Esophagus squamous epithelium (tissue), 5 donors: ENCODE results near the gene FAM227A. TPM values are rescaled to one million over a fixed set of nuclear protein-coding genes. Genes with fewer than 3 reads are reported as not detected.

Experiments
- DNase-seq: peaks from one replicate; lab custom pipeline; 2025; lab: John Stamatoyannopoulos, UW
- H3K27ac ChIP-seq, 4 donors: fragments of 200-600 bp; sonication (generic); one replicate each; pipeline ENCODE4 v1.5.1; 2016 to 2019; ENCODE audit warnings: mild to moderate bottlenecking in 1 of 4
- H3K27me3 ChIP-seq, 4 donors: fragments of 200-600 bp; sonication (generic); 1 replicate in 3 of 4; 2 replicates in 1 of 4; pipeline versions ENCODE4 v1.5.1 to v1.6.0; 2017 to 2021; ENCODE audit warnings: antibody characterized with exemption in 1 of 4
- H3K36me3 ChIP-seq, 3 donors: fragments of 200-600 bp; sonication (generic); one replicate each; pipeline ENCODE4 v1.5.1; 2016 to 2019
- H3K4me1 ChIP-seq, 3 donors: fragments of 200-600 bp; sonication (generic); one replicate each; pipeline ENCODE4 v1.5.1; 2017 to 2019
- H3K4me3 ChIP-seq, 4 donors: fragments of 200-600 bp; sonication (generic); 1 replicate in 3 of 4; 2 replicates in 1 of 4; pipeline ENCODE4 v1.5.1; 2016 to 2019; ENCODE audit warnings: mild to moderate bottlenecking in 2 of 4, moderate library complexity in 1 of 4
- H3K9me3 ChIP-seq, 3 donors: fragments of 200-600 bp; sonication (generic); one replicate each; pipeline ENCODE4 v1.5.1; 2016 to 2019
- CTCF ChIP-seq, 6 experiments: fragments of 450-650 bp in 4 of 6; fragments of 200-600 bp in 2 of 6; sonication (generic) in 2 of 6; IDR thresholded peaks; one replicate each; pipeline ENCODE4 v1.5.1; 2016 to 2019; ENCODE audit warnings: antibody characterized with exemption in 6 of 6, mild to moderate bottlenecking in 4 of 6, moderate library complexity in 4 of 6
- POLR2A ChIP-seq, 4 donors: fragments of 450-650 bp; IDR thresholded peaks; one replicate each; pipeline ENCODE4 v1.6.1; 2017; ENCODE audit warnings: antibody characterized with exemption in 4 of 4, mild to moderate bottlenecking in 4 of 4, moderate library complexity in 3 of 4
- WGBS, 2 donors: methylation state at CpG; one replicate each; pipeline ENCODE4 v1.1.5; 2018; 5-methylcytosine and 5-hydroxymethylcytosine counted together
- intact Hi-C: fragments of 100-400 bp; cut with DNase I; formaldehyde crosslinking; loops from one replicate; pipeline ENCODE4 v1.15.0; 2022
- total RNA-seq, 4 donors: library from RNA; depleted of rRNA; stranded (reverse); fragments of >200 nt; gene quantifications; one replicate each; pipeline ENCODE4 v1.1.0, GENCODE V29; 2016
- donor health status: DM: yes; HTN: yes; CAD: no.

Gene FAM227A
- total RNA-seq, 4 donors from 2014 or later, result 0.04 to 1.0 (median 0.12) TPM

- Histone ChIP-seq H3K27me3 (no peaks in the 10 kb centered on the region), H3K27ac (no peak overlapping the region), H3K9me3 (no peaks in the 10 kb centered on the region), H3K4me1 (no peaks in the 10 kb centered on the region), H3K4me3 (no peak overlapping the region), H3K36me3 (no peaks in the 10 kb centered on the region)
- intact Hi-C loops, result no loop called here
- TF ChIP-seq POLR2A (IDR thresholded peaks at IDR 0.05) (no peak), CTCF (IDR thresholded peaks at IDR 0.05) (no peak)
- WGBS, 2 donors, result 70 to 83% methylated on average over 1 to 2 of the region's 2 CpGs
- no peak for DNase-seq
Observed at GRCh38 chr22:38638216-38638615, 18.0 kb downstream of the FAM227A start.

- Histone ChIP-seq H3K4me3 (no peak overlapping the region), H3K9me3 (no peaks in the 10 kb centered on the region), H3K4me1 (no peaks in the 10 kb centered on the region), H3K27ac (no peak overlapping the region), H3K36me3 (no peaks in the 10 kb centered on the region), H3K27me3 (no peaks in the 10 kb centered on the region)
- WGBS, 2 donors, result 78 to 84% methylated on average over 3 of the region's 3 CpGs
- TF ChIP-seq CTCF (IDR thresholded peaks at IDR 0.05) (no peak), POLR2A (IDR thresholded peaks at IDR 0.05) (no peak)
- DNase-seq, result no peak
- intact Hi-C loops, result no loop called here
Observed at GRCh38 chr22:38632528-38632927, 23.7 kb downstream of the FAM227A start.

GRCh38 chr22:38631724-38632123 lies 24.5 kb downstream of the FAM227A start:
- intact Hi-C loops, result no loop called here
- Histone ChIP-seq H3K36me3 (no peaks in the 10 kb centered on the region), H3K4me1 (no peaks in the 10 kb centered on the region), H3K4me3 (no peak overlapping the region), H3K9me3 (no peaks in the 10 kb centered on the region), H3K27me3 (no peaks in the 10 kb centered on the region), H3K27ac (no peak overlapping the region)
- WGBS, 2 donors, result 75 to 76% methylated on average over 9 of the region's 9 CpGs
- TF ChIP-seq CTCF (IDR thresholded peaks at IDR 0.05), result no peak
- TF ChIP-seq POLR2A (IDR thresholded peaks at IDR 0.05), result no peak
- no peak for DNase-seq

GRCh38 chr22:38629108-38629507 lies 27.1 kb downstream of the FAM227A start:
- Histone ChIP-seq H3K4me1 (no peaks in the 10 kb centered on the region), H3K9me3 (no peaks in the 10 kb centered on the region), H3K27ac (no peak overlapping the region), H3K36me3 (no peaks in the 10 kb centered on the region), H3K4me3 (no peak overlapping the region), H3K27me3 (no peaks in the 10 kb centered on the region)
- intact Hi-C loops, result no loop called here
- no peak for TF ChIP-seq CTCF (IDR thresholded peaks at IDR 0.05)
- TF ChIP-seq POLR2A (IDR thresholded peaks at IDR 0.05), result no peak
- WGBS, 2 donors, result 87 to 95% methylated on average over 4 of the region's 4 CpGs
- DNase-seq, result no peak

- TF ChIP-seq CTCF (IDR thresholded peaks at IDR 0.05) (no peak), POLR2A (IDR thresholded peaks at IDR 0.05) (no peak)
- H3K27ac ChIP-seq, result no peak overlapping the region
Observed at GRCh38 chr22:38628444-38628843, 27.7 kb downstream of the FAM227A start.

More at GRCh38 chr22:38628444-38628843, 27.7 kb downstream of the FAM227A start:
- H3K27me3 ChIP-seq, result no peaks in the 10 kb centered on the region
- H3K36me3 ChIP-seq, result no peaks in the 10 kb centered on the region
- no peak for DNase-seq
- WGBS, 2 donors, result 90 to 92% methylated on average over 5 of the region's 5 CpGs
- H3K4me1 ChIP-seq, result no peaks in the 10 kb centered on the region
- H3K4me3 ChIP-seq, result no peak overlapping the region
- no peaks in the 10 kb centered on the region for H3K9me3 ChIP-seq
- intact Hi-C loops, result no loop called here
